K562 (cell line): Measurements from ENCODE around the gene PRKX. TPM values are rescaled to one million over a fixed set of nuclear protein-coding genes. Genes with fewer than 3 reads are reported as not detected.

Experiments used
- ATAC-seq: fragments of 200-7000 bp; cut with Tn5 transposase; 3 replicates; pipeline ENCODE4 v1.9.1; 2020; ENCODE audit warnings: moderate library complexity
- BruUV-seq: library from RNA; stranded (reverse); fragments of 400-500 nt; replicated peaks from 2 replicates; lab custom pipeline; 2021; lab: Mats Ljungman, UMichigan
- CTCF ChIA-PET: fragments of 300-600 bp; formaldehyde crosslinking; extraction: SDS; loops from one replicate; lab custom pipeline; 2021; ENCODE audit warnings: low intra/inter-chr PET ratio; lab: Yijun Ruan, JAX
- POLR2A ChIA-PET: fragments of 300-600, 350-650 bp; sonication (Branson Sonifier 250); formaldehyde crosslinking; extraction: SDS; loops from one replicate; lab custom pipeline; 2021; ENCODE audit warnings: antibody characterized with exemption, inconsistent platforms; lab: Yijun Ruan, JAX
- DNase-seq, 4 experiments: peaks; one replicate each; pipeline versions ENCODE4 v3.0.0 to v3.0.0-alpha.2; 2011 to 2018; ENCODE audit warnings: low spot score in 3 of 4, mixed read lengths in 3 of 4; ENCODE audit errors: extremely low read depth in 1 of 4
- FAIRE-seq: peaks from 2 replicates; lab custom pipeline; 2011; peaks lifted over from hg19 to GRCh38; lab: Jason Lieb, UNC
- H2AFZ ChIP-seq: 2 replicates; pipeline ENCODE4 v1.6.0; 2011; ENCODE audit warnings: low read depth, low read length, control low read depth, inconsistent platforms
- H3K27ac ChIP-seq: fragments of 200-600 bp; 3 replicates; pipeline ENCODE4 v1.8.0; 2011; ENCODE audit warnings: low read depth, mild to moderate bottlenecking, control low read depth, inconsistent platforms, low read length, moderate library complexity, mixed read lengths; ENCODE audit errors: extremely low read depth
- H3K27me3 ChIP-seq, 2 experiments: fragments of 300-600 bp in 1 of 2; 2 replicates in 1 of 2; 3 replicates in 1 of 2; pipeline versions ENCODE4 v1.6.0 to v1.8.0; 2011; ENCODE audit warnings: inconsistent platforms in 2 of 2, low read length in 2 of 2, mild to moderate bottlenecking in 1 of 2, mixed read lengths in 1 of 2, moderate library complexity in 1 of 2; ENCODE audit not compliant: control insufficient read depth in 2 of 2, insufficient read depth in 2 of 2
- H3K36me3 ChIP-seq: fragments of 300-600 bp; 3 replicates; pipeline ENCODE4 v1.8.0; 2011; ENCODE audit warnings: mild to moderate bottlenecking, low read length, inconsistent platforms; ENCODE audit not compliant: control insufficient read depth, insufficient read depth
- H3K4me1 ChIP-seq, 2 experiments: fragments of 200-600 bp in 1 of 2; replicated peaks in 1 of 2; 2 replicates in 1 of 2; 3 replicates in 1 of 2; pipeline versions ENCODE4 v1.5.1 to v1.8.0; 2011; ENCODE audit warnings: inconsistent platforms in 2 of 2, low read length in 2 of 2, mild to moderate bottlenecking in 1 of 2, mixed read lengths in 1 of 2, moderate library complexity in 1 of 2; ENCODE audit not compliant: control insufficient read depth in 2 of 2, insufficient read depth in 2 of 2
- H3K4me2 ChIP-seq: 2 replicates; pipeline ENCODE4 v1.6.1; 2011; ENCODE audit warnings: low read length, control low read depth, inconsistent platforms, mixed read lengths; ENCODE audit not compliant: insufficient read depth
- H3K4me3 ChIP-seq: fragments of 200-600 bp; sonication (generic), shearing (Covaris generic); 2 replicates; pipeline ENCODE4 v1.5.1; 2016; ENCODE audit warnings: control low read depth, inconsistent platforms
- H3K79me2 ChIP-seq: fragments of 200-600 bp; 3 replicates; pipeline ENCODE4 v1.8.0; 2011; ENCODE audit warnings: low read length, inconsistent platforms; ENCODE audit not compliant: control insufficient read depth, insufficient read depth
- H3K9ac ChIP-seq, 2 experiments: 2 replicates each; pipeline versions ENCODE4 v1.6.0 to v1.6.1; 2011; ENCODE audit warnings: low read depth in 2 of 2, low read length in 2 of 2, control low read depth in 1 of 2, inconsistent platforms in 1 of 2, mild to moderate bottlenecking in 1 of 2, mixed read lengths in 1 of 2; ENCODE audit not compliant: insufficient read depth in 1 of 2
- H3K9me1 ChIP-seq: one replicate; pipeline ENCODE4 v1.6.0; 2011; ENCODE audit warnings: inconsistent platforms, mild to moderate bottlenecking, low read length, moderate library complexity; ENCODE audit not compliant: control insufficient read depth, insufficient read depth
- H3K9me3 ChIP-seq: replicated peaks from 2 replicates; pipeline ENCODE4 v1.5.1; 2011; ENCODE audit warnings: low read depth, low read length, inconsistent platforms; ENCODE audit not compliant: control insufficient read depth, insufficient read depth
- H4K20me1 ChIP-seq: replicated peaks from 2 replicates; pipeline ENCODE4 v1.6.1; 2011; ENCODE audit warnings: low read length, inconsistent platforms, mixed read lengths; ENCODE audit not compliant: control insufficient read depth, insufficient read depth
- BCLAF1 ChIP-seq, 2 experiments: fragments of 450-650 bp in 1 of 2; IDR thresholded peaks; 2 replicates each; pipeline ENCODE4 v1.6.1; 2011 to 2017; ENCODE audit warnings: low read depth in 2 of 2, antibody characterized with exemption in 1 of 2, borderline replicate concordance in 1 of 2, low read length in 1 of 2, mild to moderate bottlenecking in 1 of 2, mixed read lengths in 1 of 2; ENCODE audit not compliant: control insufficient read depth in 1 of 2
- CEBPG ChIP-seq, 3 experiments: fragments of 200-800 bp in 1 of 3; sonication (Bioruptor generic) in 1 of 3; sonication (generic) in 1 of 3; formaldehyde crosslinking in 1 of 3; IDR thresholded peaks in 2 of 3; conservative IDR thresholded peaks in 1 of 3; 2 replicates each; pipeline versions ENCODE4 v1.6.1 to v1.8.0; 2016 to 2022; ENCODE audit warnings: missing compliant biosample characterization in 2 of 3, missing genetic modification characterization in 2 of 3, mild to moderate bottlenecking in 1 of 3, missing genetic modification reagents in 1 of 3
- FOXA1 ChIP-seq: fragments of 450-650 bp; IDR thresholded peaks from 2 replicates; pipeline ENCODE4 v1.6.1; 2016; ENCODE audit warnings: mild to moderate bottlenecking, borderline replicate concordance
- MAZ ChIP-seq, 2 experiments: fragments of 450-650 bp in 1 of 2; sonication (generic) in 1 of 2; formaldehyde crosslinking; IDR thresholded peaks in 1 of 2; conservative IDR thresholded peaks in 1 of 2; 2 replicates each; pipeline versions ENCODE4 v1.4.0 to v1.5.0; 2020; ENCODE audit warnings: mild to moderate bottlenecking in 1 of 2, missing genetic modification reagents in 1 of 2
- NR2C1 ChIP-seq, 2 experiments: fragments of 450-650 bp; IDR thresholded peaks; 2 replicates each; pipeline ENCODE4 v1.6.1; 2017; ENCODE audit warnings: mild to moderate bottlenecking in 2 of 2, antibody characterized with exemption in 1 of 2, inconsistent platforms in 1 of 2, missing compliant biosample characterization in 1 of 2, missing genetic modification characterization in 1 of 2
- POLR2AphosphoS5 ChIP-seq: IDR thresholded peaks from 2 replicates; pipeline ENCODE4 v1.6.1; 2011; ENCODE audit warnings: mild to moderate bottlenecking, low read depth, low read length, moderate library complexity; ENCODE audit not compliant: control insufficient read depth, insufficient read depth
- SLC30A9 ChIP-seq: fragments of 250-450 bp; sonication (Bioruptor Pico); IDR thresholded peaks from 2 replicates; pipeline ENCODE4 v1.8.0; 2022; ENCODE audit warnings: mild to moderate bottlenecking, moderate library complexity
- TSHZ1 ChIP-seq: fragments of 250-450 bp; sonication (Bioruptor Pico); IDR thresholded peaks from 2 replicates; pipeline ENCODE4 v1.4.0; 2020; ENCODE audit warnings: mild to moderate bottlenecking, moderate library complexity
- ZNF655 ChIP-seq: fragments of 250-450 bp; sonication (Bioruptor Pico); IDR thresholded peaks from 2 replicates; pipeline ENCODE4 v1.5.0; 2021
- WGBS: fragments of 100-300 bp; shearing (Covaris generic); methylation state at CpG from one replicate; pipeline ENCODE4 v1.1.6; 2016; ENCODE audit warnings: low coverage, mixed read lengths; ENCODE audit not compliant: insufficient coverage; ENCODE audit errors: missing lambda C conversion rate; 5-methylcytosine and 5-hydroxymethylcytosine counted together
- in situ Hi-C: fragments of 300-500 bp; cut with MboI; formaldehyde crosslinking; loops from 4 replicates; pipeline ENCODE4 v1.15.0; 2018; ENCODE audit warnings: inconsistent platforms, mixed read lengths
- intact Hi-C: fragments of 100-400 bp; cut with micrococcal nuclease; formaldehyde crosslinking; loops from 2 replicates; pipeline ENCODE4 v1.14.2; 2022
- polyA plus RNA-seq, 8 experiments: library from polyadenylated mRNA; depleted of rRNA in 4 of 8; stranded (reverse) in 5 of 8; unstranded in 3 of 8; fragments of >200 nt; fragmentation: Nextera tagmentation in 2 of 8; fragmentation: Illumina TruSeq in 1 of 8; extraction: Ambion mirVana in 2 of 8; extraction: Trizol in 1 of 8; gene quantifications; 2 replicates each; pipeline versions ENCODE4 v1.2.1 to v1.2.3, GENCODE V29; 2011 to 2014; ENCODE audit warnings: inconsistent platforms in 1 of 8, missing spikeins in 1 of 8
- total RNA-seq, 7 experiments: library from RNA; depleted of rRNA in 6 of 7; stranded (reverse); fragments of >200 nt in 6 of 7; fragmentation: Illumina TruSeq in 2 of 7; extraction: Trizol in 2 of 7; gene quantifications; 2 replicates each; pipeline versions ENCODE4 v1.2.1 to v1.2.3, GENCODE V29; 2011 to 2021; ENCODE audit warnings: low replicate concordance in 1 of 7

The PRKX gene
- total and polyA plus RNA-seq, 9 of the 15 experiments (the other 6 are each of a cell fraction or from before 2014, with no cell fraction given), result 3.3 to 29.4 (median 23.7) TPM

- TF ChIP-seq BCLAF1 (IDR thresholded peaks at IDR 0.05; ENCODE audit: borderline replicate concordance in 1 of 2, control insufficient read depth in 1 of 2, low read depth in 2 of 2, low read length in 1 of 2) (no peak), ZNF655 (CRISPR knock-in tag) (no peak), NR2C1 (IDR thresholded peaks at IDR 0.05) (no peak), NR2C1 (tag; IDR thresholded peaks at IDR 0.05) (no peak)
- TF ChIP-seq, all 486 proteins: peak for 0
Observed at GRCh38 chrX:3567686-3568085, 145.8 kb downstream of the PRKX start (continued).

- H3K36me3 ChIP-seq, result no peaks in the 10 kb centered on the region
- ATAC-seq (no peak), FAIRE-seq (no peak), DNase-seq (no peak)
- H3K9ac ChIP-seq, result no peak overlapping the region
- no peaks in the 10 kb centered on the region for H3K79me2 ChIP-seq
- H3K4me3 ChIP-seq, result no peak overlapping the region
- no peak overlapping the region for H3K4me2 ChIP-seq
- H3K4me1 ChIP-seq, result no peaks in the 10 kb centered on the region
- H3K27ac ChIP-seq, result no peak overlapping the region
- in situ Hi-C loops (no loop called here), intact Hi-C loops (no loop called here)
- H2AFZ ChIP-seq, result no peak overlapping the region
- ChIA-PET POLR2A (no interaction called here), CTCF (no interaction called here)
- H3K9me1 ChIP-seq, result no peaks in the 10 kb centered on the region
- H4K20me1 ChIP-seq, result no peaks in the 10 kb centered on the region
- H3K27me3 ChIP-seq, result no peaks in the 10 kb centered on the region
- BruUV-seq, result no TSS peak
- TF ChIP-seq POLR2AphosphoS5, result no peak
- TF ChIP-seq MAZ (CRISPR knock-in tag; conservative IDR thresholded peaks at IDR 0.05 in 1 of 2, IDR thresholded peaks at IDR 0.05 in 1 of 2), result no peak
- TF ChIP-seq TSHZ1 (CRISPR knock-in tag), result no peak
- TF ChIP-seq SLC30A9 (CRISPR knock-in tag), result no peak
- no peak for TF ChIP-seq CEBPG (CRISPR knock-in tag; IDR thresholded peaks at IDR 0.05)
- TF ChIP-seq CEBPG (tag; conservative IDR thresholded peaks at IDR 0.05 in 1 of 2, IDR thresholded peaks at IDR 0.05 in 1 of 2), result no peak
- TF ChIP-seq FOXA1, result no peak
- WGBS, result 11% methylated on average over 4 of the region's 4 CpGs
- H3K9me3 ChIP-seq, result no peaks in the 10 kb centered on the region
Observed at GRCh38 chrX:3563451-3563850, 150.0 kb downstream of the PRKX start.
